NCI-H1417 treated with DMSO at 0.1 percent for 48 hours (cell line): Measurements from ENCODE around the gene SAMD9.
"Not testable (repeated sequence)": the region's sequence is repeated elsewhere in the genome, so short reads cannot be mapped to it uniquely, and the experiment has no call there.

Experiments
- DNase-seq: peaks from one replicate; lab custom pipeline; 2025; lab: John Stamatoyannopoulos, UW

The SAMD9 gene

DNA sequence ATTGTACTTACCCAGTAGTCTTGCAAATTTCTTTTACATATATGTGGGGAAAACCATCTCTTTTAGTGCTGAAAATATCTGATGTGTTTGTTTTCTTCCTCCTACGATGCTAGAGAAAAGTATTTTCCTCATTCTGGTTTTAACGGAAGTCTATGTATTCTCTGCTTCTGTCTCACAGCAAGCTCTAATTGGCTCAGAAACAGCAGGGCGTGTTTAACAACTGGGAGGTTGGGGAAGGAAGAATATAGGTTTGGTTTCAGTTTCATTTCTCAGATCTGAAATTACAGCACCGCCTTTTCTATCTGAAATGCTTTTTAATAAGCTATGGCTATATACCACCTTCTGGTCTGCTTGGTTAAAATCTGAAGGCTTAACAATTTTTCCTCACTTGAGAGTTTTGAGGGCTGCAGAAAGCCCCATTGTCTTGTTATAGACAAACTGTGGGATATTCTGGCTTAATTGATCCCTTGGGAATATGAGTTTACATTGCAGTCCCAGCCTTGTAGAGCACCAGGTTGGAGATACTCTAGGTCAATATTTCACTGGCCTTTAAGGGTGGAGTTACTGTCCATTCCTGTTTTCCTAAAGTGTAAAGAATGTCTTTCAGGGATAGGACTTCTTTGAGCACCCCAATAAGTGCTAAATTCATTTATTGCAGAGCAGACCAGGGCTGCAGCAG lies at the start of gene SAMD9:
Gene SAMD9 (minus strand): TSS at position 128 of the 679 bp plus-strand sequence. CDS start 11,882 bp downstream, outside the sequence.
- DNase-seq: peak; percentile 60

DNA sequence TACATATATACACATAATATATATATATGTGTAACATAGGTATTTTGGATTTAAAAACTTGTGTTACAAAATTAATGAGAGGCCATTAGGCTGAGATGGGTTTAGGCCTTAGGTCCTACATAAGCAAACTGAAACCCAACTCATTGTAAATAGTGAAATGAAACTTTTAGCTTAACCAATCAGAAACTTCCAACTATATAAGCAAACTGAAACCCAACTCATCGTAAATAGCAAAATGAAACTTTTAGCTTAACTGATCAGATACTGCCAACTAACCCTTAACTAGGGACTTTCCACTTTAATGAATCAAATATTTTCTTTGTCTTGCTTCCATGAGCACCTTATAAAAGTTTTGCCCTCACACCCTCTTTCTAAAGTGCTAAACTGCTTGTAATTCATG lies 47.7 kb upstream of the SAMD9 start:
- DNase-seq: no peak

GRCh38 chr7:93164766-93165165 lies 47.0 kb upstream of the SAMD9 start:
- DNase-seq: no peak

- no peak for DNase-seq
Observed at GRCh38 chr7:93161181-93161762, 43.5 kb upstream of the SAMD9 start.

DNA sequence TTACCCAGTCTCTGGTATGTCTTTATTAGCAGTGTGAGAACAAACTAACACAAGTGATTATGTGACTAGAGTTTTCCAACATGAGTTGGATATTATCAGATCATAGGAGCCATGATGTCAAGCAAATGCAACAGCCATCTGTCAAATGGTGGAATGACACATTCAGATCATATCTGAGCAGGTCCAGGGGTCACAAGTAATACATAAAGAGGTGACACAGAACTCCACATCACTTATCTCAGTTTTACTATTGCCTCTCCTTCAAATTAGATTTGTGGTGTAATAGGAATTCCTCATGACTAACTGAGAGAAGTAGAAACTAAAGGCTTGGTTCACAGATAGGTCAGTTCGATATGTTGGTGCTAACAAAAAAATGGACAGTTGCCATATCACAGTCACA lies 42.6 kb upstream of the SAMD9 start:
- DNase-seq: no peak

GRCh38 chr7:93159490-93159889 lies 41.7 kb upstream of the SAMD9 start:
- no peak for DNase-seq

- no peak for DNase-seq
Observed at GRCh38 chr7:93156884-93157283, 39.1 kb upstream of the SAMD9 start.

GRCh38 chr7:93150200-93150835 lies 32.5 kb upstream of the SAMD9 start:
- DNase-seq: no peak

GRCh38 chr7:93148727-93149126 lies 30.9 kb upstream of the SAMD9 start:
- DNase-seq: no peak

- no peak for DNase-seq
Observed at GRCh38 chr7:93148144-93148543, 30.4 kb upstream of the SAMD9 start, which contains the start of gene SAMD9L. Gene SAMD9L (minus strand): TSS chr7:93148385. CDS start chr7:93135971, 12,414 bp downstream.

- DNase-seq: no peak
Observed at GRCh38 chr7:93147363-93147762, 29.6 kb upstream of the SAMD9 start.

DNA sequence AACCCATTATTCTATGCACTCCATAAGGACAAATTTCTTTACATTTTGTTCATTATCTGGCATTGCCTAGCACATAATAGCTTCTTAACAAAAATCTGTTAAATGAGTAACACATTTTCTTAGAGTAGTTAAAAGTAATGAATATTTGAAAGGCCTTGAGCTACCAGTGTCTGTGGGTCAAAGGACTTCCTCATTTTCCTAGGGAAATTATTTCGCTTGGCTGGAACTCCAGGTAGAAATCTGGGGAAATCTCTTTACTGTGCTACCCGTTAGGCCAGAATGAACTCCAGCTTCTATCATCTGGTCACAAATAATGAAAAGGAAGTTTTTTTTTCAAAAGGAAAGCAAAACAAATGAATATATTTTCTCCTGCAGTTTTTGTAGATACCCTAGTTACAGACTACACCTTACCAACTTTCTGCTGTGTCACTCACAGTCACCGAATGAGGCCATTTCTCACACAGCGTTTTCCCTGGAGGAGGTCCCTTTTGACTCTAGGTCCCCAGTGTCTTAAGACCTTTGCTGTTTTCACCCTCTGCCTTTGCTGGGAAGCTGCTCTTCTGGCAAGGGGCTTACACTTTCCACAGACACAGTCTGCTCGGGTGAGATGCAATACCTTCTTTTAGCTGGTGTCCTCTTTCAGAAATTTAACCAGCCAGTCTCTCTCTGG lies 28.8 kb upstream of the SAMD9 start:
- no peak for DNase-seq

DNA sequence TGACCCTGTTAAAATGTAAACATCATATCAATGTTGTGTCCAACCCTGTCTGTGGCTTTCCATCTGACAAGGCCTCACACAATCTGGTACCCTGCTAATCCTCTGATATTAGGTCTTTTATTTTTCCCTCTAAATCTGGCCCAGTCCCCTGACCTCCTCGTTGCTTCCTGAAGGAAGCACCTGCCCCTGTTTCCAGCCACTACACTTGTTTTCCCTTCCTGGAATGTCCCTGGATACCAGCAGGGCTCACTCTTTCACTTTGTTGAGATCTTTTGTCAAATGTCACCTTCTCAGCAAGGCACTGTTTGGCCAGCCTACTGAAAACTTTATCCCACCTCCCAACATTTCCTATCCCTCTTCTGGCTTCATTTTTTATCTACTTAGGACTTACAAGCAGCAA lies 28.3 kb upstream of the SAMD9 start:
- no peak for DNase-seq

GRCh38 chr7:93145354-93145753 lies 27.6 kb upstream of the SAMD9 start:
- DNase-seq: no peak

DNA sequence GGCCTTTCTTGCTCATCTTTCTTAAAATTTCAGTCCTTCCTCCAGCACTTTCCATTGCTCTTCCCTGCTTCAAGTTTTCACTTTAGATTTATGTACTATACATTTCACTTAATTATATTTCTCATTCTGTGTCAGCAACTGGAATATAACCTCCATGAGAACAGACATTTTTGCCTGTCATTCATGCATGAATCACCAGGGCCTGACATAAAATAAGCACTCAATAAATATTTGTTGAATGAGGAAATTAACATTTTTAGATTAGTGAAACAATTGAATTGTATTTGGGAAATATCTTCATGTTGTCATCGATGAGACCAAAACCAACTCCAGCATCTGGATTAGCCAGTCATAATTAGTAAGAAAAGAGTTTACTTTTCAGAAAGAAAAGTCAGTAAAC lies 24.3 kb upstream of the SAMD9 start:
- no peak for DNase-seq

GRCh38 chr7:93140582-93141191 lies 22.9 kb upstream of the SAMD9 start:
- DNase-seq: no peak

DNA sequence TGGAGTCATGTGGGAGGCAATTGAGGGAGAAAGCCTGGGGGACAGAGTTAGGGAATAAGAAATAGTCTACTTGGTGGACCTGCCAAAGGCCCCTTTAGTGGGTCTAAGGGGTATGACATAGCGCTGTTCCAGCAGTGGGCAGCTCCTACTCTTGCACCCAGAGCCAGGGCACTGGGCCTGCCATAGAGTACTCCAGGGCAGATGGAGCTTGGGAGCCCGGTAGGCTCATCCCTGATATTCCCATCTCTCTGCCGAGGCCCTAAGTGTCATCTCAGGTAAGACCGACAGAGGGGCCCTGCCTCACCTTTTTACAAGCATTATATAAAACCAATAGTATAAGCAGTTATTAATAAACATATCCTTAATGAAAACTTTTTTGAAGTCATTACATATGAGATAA lies 20.8 kb upstream of the SAMD9 start:
- DNase-seq: no peak

GRCh38 chr7:93133005-93133404 lies 15.2 kb upstream of the SAMD9 start:
- no peak for DNase-seq

- DNase-seq: no peak
Observed at GRCh38 chr7:93132216-93132615, 14.4 kb upstream of the SAMD9 start.

DNA sequence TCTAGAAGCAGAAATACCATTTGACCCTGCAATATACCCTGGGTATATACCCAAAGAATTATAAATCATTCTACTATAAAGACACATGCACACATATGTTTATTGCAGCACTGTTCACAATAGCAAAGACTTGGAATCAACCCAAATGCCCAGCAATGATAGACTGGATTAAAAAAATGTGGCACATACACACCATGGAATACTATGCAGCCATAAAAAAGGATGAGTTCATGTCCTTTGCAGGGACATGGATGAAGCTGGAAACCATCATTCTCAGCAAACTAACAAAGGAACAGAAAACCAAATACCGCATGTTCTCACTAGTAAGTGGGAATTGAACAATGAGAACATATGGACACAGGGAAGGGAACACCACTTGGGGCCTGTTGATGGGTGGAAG lies 9.2 kb upstream of the SAMD9 start:
- not testable (repeated sequence) for DNase-seq

GRCh38 chr7:93123532-93123931 lies 5.8 kb upstream of the SAMD9 start:
- not testable (repeated sequence) for DNase-seq
